Spinal cord (tissue), 10 donors: ENCODE data around the gene SS18L1. TPM values are rescaled to one million over a fixed set of nuclear protein-coding genes. Genes with fewer than 3 reads are reported as not detected.

ENCODE experiments used
- DNase-seq, 6 donors: peaks; one replicate each; pipeline versions ENCODE4 v3.0.0 to v3.0.0-alpha.2; 2013 to 2015; ENCODE audit warnings: low spot score in 6 of 6, low read depth in 4 of 6
- H3K27ac ChIP-seq: one replicate; pipeline ENCODE4 v1.5.1; 2013; ENCODE audit warnings: low read depth, low read length, control low read depth
- H3K27me3 ChIP-seq: one replicate; pipeline ENCODE4 v1.6.1; 2013; ENCODE audit warnings: low read length; ENCODE audit not compliant: control insufficient read depth, insufficient read depth
- H3K36me3 ChIP-seq: one replicate; pipeline ENCODE4 v1.6.1; 2013; ENCODE audit warnings: low read length; ENCODE audit not compliant: control insufficient read depth, insufficient read depth
- H3K4me1 ChIP-seq: one replicate; pipeline ENCODE4 v1.6.1; 2013; ENCODE audit warnings: low read length; ENCODE audit not compliant: control insufficient read depth, insufficient read depth
- H3K4me3 ChIP-seq: one replicate; pipeline ENCODE4 v1.5.1; 2013; ENCODE audit warnings: low read depth, low read length, control low read depth
- H3K9me3 ChIP-seq: one replicate; pipeline ENCODE4 v1.6.1; 2013; ENCODE audit warnings: low read length; ENCODE audit not compliant: control insufficient read depth, insufficient read depth
- WGBS: methylation state at CpG from one replicate; pipeline ENCODE4 v1.1.5; 2013; ENCODE audit warnings: missing lambda C conversion rate; ENCODE audit not compliant: insufficient coverage; 5-methylcytosine and 5-hydroxymethylcytosine counted together
- polyA plus RNA-seq, 2 donors: library from polyadenylated mRNA; unstranded; fragments of 120-200 nt; gene quantifications; one replicate each; pipeline ENCODE4 v1.2.1, GENCODE V29; 2013; ENCODE audit not compliant: insufficient read length in 2 of 2
- total RNA-seq, 2 donors: library from RNA; depleted of rRNA in 1 of 2; stranded (reverse); fragments of 120-200 nt in 1 of 2; fragments of >200 nt in 1 of 2; gene quantifications; one replicate each; pipeline versions ENCODE4 v1.2.3 to v1.2.4, GENCODE V29; 2013 to 2014
- donor health status: healthy.

The SS18L1 gene
- total and polyA plus RNA-seq, 4 donors, result 21.5 to 58.2 (median 47.5) TPM

DNA sequence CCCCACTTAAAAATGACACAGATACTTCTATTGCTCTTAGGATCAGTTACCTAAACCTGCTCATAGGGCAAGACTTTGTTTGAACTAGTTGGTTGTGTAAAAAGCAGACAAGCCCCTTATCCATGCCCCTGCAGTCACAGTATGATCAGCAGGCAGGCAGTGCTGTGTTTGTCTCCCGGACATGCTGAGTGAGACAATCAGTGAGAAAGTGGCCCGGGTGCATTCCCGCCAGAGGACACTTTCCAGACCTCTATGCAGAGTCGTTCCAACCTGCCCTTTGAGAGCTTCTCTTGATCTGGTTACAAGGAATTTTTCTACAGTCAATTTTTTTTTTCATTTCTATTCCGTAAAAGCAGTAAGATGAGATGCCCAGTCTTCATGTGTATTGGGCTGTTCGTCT, 15.1 kb upstream of the SS18L1 start:
- Histone ChIP-seq H3K36me3 (peaks cover 91% of the 10 kb centered on the region), H3K9me3 (no peaks in the 10 kb centered on the region), H3K27me3 (no peaks in the 10 kb centered on the region), H3K27ac (no peak overlapping the region), H3K4me1 (peaks cover 13% of the 10 kb centered on the region), H3K4me3 (no peak overlapping the region)
- WGBS, result 89% methylated on average over 3 of the region's 6 CpGs
- no peak for DNase-seq

DNA sequence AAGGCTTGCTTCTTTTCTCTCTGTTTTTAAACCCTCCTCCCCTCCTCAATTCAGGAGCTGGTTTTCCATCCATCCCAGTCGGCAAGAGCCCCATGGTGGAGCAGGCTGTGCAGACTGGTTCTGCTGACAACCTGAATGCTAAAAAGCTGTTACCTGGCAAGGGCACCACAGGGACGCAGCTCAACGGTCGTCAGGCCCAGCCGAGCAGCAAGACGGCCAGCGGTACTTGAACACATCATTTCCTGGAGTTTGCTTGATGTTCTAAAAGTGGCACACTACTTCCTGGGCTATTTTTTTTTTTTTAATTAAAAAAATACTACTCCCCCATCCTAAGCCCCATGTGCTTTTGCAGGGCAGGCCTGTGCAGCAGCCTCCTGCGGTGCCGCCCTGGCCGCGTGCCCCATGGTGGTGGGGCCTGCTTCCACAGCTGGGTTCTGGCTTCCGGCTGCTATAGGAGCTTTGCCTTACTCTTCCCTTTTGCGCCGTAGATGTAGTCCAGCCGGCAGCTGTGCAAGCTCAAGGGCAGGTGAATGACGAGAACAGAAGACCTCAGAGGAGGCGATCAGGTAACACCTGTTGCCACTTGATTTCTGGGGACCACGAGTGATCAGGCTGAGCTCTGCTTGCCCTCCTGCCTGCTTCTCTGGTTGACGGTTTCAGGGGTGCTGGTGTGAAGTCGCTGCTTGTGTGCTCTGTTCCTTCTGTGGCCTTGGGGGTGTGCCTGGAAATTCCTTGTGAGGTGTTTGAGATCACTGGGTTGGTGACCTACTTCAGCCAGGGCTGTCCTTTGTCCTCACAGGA, 13.6 kb upstream of the SS18L1 start:
- H3K27ac ChIP-seq, result no peak overlapping the region
- H3K9me3 ChIP-seq, result no peaks in the 10 kb centered on the region
- no peak for DNase-seq
- no peak overlapping the region for H3K4me3 ChIP-seq
- WGBS, result 95% methylated on average over 15 of the region's 20 CpGs
- peaks cover 98% of the 10 kb centered on the region for H3K36me3 ChIP-seq
- no peaks in the 10 kb centered on the region for H3K4me1 ChIP-seq
- H3K27me3 ChIP-seq, result no peaks in the 10 kb centered on the region

DNA sequence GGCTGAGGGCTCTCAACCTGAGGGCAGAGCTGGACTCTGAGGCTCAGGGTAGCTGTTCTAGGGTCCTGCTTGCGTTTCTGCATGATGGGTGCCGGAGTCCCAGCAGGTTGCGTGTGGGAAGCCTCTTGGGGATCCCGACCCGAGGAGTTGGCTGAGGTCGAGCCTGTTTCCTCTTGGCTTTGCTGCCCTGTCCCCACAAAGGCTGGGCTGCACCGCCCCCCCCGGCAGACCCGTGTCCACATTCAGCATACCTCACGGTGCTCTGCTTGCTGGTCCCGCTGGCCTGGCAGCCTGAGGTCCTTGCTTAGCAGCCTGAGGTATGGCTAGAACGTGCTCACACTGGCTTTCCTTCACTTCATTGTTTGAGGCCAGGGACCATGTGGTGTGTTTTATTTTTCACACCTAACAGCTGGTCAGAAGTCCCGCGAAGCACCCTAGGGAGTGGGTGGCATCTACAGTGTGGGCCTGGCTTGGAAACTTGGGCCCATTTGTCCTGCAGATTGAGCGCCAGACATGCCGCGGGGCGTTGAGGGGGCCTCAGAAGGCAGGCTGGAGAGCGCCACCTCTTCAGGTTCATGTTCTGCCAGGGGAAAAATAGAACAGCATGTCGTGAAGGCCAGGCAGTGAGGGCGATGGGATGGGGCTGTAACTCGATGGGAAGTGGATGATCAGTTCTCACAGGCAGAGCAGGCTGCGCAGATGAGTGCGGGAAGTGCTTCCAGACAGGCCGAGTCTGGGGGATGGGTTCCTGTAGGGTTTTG, 11.8 kb upstream of the SS18L1 start:
- Histone ChIP-seq H3K27me3 (no peaks in the 10 kb centered on the region), H3K4me3 (no peak overlapping the region), H3K27ac (no peak overlapping the region), H3K9me3 (no peaks in the 10 kb centered on the region), H3K36me3 (peaks cover 94% of the 10 kb centered on the region), H3K4me1 (no peaks in the 10 kb centered on the region)
- DNase-seq, result no peak
- WGBS, result 90% methylated on average over 25 of the region's 25 CpGs

DNA sequence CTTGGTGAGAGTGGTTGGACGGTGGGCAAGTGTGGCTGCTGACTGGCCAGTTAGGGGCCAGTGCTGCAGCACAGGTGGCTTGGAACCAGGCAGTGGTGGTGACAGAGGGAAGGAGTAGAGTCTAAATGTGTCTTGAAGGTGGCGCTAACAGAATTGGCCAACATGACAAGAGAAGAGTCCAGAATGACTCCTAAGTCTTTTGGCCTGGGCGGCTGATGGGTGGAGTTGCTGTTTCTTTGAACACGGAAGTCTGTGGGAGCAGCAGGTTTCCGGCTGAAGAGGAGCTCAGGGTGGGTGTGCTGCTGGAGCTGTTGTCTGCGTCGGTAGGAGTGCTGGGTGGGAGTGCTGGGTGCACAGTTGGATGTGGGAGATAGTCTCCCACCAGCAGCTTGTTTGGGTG, 11.1 kb upstream of the SS18L1 start:
- Histone ChIP-seq H3K4me3 (no peak overlapping the region), H3K9me3 (no peaks in the 10 kb centered on the region), H3K36me3 (peaks cover 95% of the 10 kb centered on the region), H3K27ac (no peak overlapping the region), H3K4me1 (no peaks in the 10 kb centered on the region), H3K27me3 (no peaks in the 10 kb centered on the region)
- WGBS, result 84% methylated on average over 7 of the region's 7 CpGs
- DNase-seq, result no peak

DNA sequence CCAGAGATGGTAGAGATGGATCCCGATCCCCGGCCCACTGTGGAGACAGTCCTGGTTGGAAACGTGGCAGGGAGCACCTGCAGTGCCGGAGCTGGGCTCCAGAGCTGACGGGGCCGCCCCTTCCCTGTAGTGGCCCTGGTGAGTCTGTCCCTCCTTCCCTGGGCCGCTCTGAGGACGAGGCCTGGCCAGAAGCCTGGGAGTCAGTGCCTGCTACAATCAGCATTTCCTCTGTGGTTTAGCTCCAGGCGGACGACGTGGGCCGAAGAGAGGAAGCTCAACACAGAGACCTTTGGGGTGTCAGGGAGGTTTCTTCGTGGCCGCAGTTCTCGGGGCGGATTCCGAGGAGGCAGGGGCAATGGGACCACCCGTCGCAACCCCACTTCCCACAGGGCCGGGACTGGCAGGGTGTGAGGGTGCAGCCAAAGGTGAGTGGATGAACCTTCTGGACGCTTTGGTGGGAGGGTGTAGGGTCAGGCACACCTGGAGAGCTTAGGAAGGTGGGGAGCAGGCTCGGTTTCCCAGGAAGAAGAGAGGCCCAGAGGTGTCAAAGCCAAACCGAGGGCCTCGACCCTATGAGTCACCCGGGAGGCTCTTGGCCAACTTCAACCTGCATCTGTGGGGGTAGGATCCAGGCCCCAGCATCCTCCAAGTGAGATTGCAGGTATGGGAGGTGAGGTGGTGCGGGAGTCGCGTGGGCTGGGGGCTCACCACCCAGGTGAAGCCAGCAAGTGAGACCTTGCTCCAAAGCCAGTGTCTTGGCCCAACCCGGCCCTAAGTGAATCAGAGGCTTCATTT, 10.3 kb upstream of the SS18L1 start:
- DNase-seq, result no peak
- Histone ChIP-seq H3K9me3 (no peaks in the 10 kb centered on the region), H3K27me3 (no peaks in the 10 kb centered on the region), H3K4me3 (no peak overlapping the region), H3K4me1 (no peaks in the 10 kb centered on the region), H3K36me3 (peaks cover 95% of the 10 kb centered on the region), H3K27ac (no peak overlapping the region)
- WGBS, result 86% methylated on average over 27 of the region's 29 CpGs

DNA sequence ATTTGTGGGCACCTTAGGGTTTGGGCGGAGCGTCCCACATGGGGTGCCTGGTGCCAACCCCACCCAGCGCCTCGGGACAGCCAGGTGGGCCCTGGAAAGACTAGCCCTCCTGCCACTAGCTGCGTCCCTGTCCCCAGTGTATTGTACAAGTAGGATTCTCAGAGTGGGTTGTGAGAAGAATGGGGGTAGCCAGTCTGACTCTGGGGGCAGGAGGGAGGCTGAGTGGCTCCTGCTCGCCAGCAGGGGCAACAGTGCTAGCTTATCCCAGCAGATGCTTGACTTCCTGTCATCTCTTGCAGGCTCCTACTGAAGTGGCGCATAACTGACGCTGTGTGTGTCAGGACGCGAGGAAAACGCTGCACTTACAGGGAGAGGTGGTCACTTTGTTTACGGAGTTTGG, 9.7 kb upstream of the SS18L1 start:
- 83% methylated on average over 12 of the region's 12 CpGs for WGBS
- DNase-seq, result no peak
- H3K9me3 ChIP-seq, result no peaks in the 10 kb centered on the region
- no peaks in the 10 kb centered on the region for H3K27me3 ChIP-seq
- no peaks in the 10 kb centered on the region for H3K4me1 ChIP-seq
- no peak overlapping the region for H3K27ac ChIP-seq
- H3K36me3 ChIP-seq, result peaks cover 95% of the 10 kb centered on the region
- H3K4me3 ChIP-seq, result no peak overlapping the region

DNA sequence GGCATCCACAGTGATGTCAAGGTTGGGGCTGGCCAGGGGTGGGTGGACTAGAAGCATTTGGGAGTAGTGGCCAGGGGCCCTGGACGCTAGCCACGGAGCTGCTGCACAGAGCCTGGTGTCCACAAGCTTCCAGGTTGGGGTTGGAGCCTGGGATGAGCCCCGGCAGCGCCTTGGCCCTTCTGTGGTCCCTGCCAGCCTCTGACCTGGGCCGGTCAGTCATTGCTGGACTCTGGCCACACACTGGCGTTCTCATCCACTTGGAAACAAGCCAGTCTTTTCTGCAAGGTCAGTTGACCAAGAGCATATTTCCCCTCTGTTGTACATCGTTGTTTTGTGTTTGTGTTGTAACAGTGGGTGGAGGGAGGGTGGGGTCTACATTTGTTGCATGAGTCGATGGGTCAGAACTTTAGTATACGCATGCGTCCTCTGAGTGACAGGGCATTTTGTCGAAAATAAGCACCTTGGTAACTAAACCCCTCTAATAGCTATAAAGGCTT, 8.8 kb upstream of the SS18L1 start:
- H3K4me3 ChIP-seq, result no peak overlapping the region
- H3K27me3 ChIP-seq, result no peaks in the 10 kb centered on the region
- no peak overlapping the region for H3K27ac ChIP-seq
- H3K36me3 ChIP-seq, result peaks cover 95% of the 10 kb centered on the region
- H3K4me1 ChIP-seq, result no peaks in the 10 kb centered on the region
- WGBS, result 81% methylated on average over 5 of the region's 11 CpGs
- no peak for DNase-seq
- H3K9me3 ChIP-seq, result no peaks in the 10 kb centered on the region

DNA sequence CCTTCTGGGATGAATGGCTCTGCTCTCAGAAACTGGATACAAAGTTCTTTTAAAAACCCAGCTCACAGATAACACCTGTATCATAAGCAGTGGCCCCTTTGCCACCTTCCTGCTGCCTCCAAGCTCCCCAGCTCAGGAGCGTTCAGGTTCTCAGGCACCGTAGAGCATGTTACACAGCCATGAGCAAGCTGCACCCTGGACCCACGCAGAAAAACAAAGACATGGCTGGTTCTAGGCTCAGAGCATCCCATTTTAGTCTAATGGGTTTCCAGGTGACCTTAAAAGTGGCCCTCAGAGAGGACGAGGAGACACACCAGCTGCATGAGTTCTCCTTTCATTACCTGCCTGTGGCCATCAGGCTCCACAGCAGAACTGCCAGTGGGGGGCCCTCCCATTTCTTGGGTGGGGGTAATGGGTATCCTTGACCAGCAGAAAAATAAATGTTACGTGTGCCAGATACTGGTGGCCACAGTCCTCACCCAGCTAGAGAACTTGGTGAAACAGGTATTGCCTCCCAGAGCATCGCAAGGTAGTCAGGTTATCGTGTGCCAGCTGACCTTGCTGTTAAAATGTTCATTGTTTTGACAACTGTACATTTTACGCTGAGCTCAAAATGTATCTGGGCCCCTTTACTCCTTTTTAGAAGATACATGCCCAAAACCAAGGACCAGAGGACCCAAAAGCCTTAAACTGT, 7.8 kb upstream of the SS18L1 start:
- H3K4me1 ChIP-seq, result peaks cover under 1% of the 10 kb centered on the region
- WGBS, result 95% methylated on average over 6 of the region's 8 CpGs
- no peak for DNase-seq
- H3K9me3 ChIP-seq, result no peaks in the 10 kb centered on the region
- no peak overlapping the region for H3K27ac ChIP-seq
- no peaks in the 10 kb centered on the region for H3K27me3 ChIP-seq
- H3K36me3 ChIP-seq, result peaks cover 92% of the 10 kb centered on the region
- no peak overlapping the region for H3K4me3 ChIP-seq
